Activated CD4-positive, alpha-beta T cell treated with anti-CD3 and anti-CD28 coated beads, Interleukin-2, Interleukin-4, amounts not matched to agents 100 ng/mL and 50 ng/mL, durations not matched to agents 16 hours and 8 hours (primary cell): Measurements from ENCODE around the gene NR6A1.
"Not testable (repeated sequence)": the region's sequence is repeated elsewhere in the genome, so short reads cannot be mapped to it uniquely, and the experiment has no call there.

Source experiments
- DNase-seq: peaks from one replicate; pipeline ENCODE4 v3.0.0-alpha.2; 2020; ENCODE audit warnings: low spot score

The NR6A1 gene

DNA sequence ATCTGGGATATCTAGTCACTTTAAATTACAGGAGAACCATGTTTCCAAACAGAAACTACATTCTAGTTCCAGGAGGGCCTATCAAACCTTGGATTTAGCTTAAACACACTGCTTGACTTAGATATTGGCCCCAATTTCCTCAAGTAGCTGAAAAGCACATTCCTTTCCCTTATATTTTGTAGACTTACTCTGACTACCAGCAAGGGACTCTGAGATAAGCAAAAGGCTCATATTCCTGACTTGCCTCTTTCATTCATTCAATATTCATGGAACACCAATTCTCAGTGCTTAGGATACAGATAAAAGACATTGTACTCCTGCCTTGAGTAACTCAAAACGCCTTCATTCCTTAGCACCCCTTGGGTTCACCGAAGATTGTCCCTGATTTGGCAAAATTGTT lies 11.8 kb downstream of the NR6A1 start:
- no peak for DNase-seq

DNA sequence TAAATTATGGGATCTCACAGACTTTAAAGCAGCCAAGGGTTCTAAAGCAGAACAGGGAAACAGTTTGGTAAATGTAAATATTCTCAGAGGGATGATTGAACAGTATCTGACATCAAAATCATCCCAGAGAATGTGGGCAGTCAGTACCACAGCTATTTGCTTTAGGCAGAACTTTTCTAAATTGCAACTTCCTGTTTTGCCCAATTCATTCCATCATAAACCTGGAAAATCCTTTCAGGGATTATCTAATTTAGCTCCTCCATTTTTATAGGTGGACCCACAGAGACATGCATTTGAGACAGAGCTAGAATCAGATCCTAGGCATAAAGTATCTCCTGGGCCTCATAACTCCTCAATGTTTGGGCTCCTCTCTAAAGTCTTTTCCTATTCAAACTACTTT lies 12.4 kb downstream of the NR6A1 start:
- no peak for DNase-seq

DNA sequence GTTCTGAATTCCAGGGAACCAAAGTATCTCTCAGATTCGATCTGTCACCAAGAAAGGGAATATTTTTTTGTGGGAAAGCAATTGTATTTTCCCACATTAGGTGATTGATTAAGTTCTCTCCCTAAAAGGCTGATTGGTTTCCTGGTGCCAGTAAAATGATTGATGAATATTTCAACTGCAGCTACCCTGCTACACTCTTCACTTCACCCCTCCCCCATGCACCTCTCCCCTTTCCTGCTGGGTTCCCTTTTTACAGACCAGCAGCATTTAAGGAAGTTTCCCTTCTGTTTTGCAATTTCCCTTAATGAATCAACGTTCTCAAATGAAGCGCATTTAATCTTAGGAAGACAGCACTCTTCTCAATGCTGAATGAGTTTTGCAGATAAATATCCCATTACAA lies 13.1 kb downstream of the NR6A1 start:
- no peak for DNase-seq

DNA sequence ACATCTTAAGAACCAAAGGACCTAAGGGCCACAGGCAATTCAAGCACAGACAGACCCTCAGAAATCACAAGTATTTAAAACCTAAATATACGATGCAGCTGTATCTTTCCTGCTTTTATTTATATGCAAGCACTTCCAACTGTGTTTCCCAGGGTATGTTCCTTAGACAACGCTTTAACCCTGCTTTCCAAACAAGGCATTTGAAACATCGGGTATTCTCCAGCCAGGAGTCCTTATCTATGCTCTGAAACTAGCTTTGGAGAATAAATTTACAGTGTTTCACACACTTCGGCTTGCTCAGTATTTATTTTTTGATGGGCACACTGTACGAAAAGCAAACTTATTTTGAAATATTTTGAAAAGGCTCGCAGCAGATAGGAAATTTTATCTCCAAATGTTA lies 13.5 kb downstream of the NR6A1 start:
- no peak for DNase-seq

DNA sequence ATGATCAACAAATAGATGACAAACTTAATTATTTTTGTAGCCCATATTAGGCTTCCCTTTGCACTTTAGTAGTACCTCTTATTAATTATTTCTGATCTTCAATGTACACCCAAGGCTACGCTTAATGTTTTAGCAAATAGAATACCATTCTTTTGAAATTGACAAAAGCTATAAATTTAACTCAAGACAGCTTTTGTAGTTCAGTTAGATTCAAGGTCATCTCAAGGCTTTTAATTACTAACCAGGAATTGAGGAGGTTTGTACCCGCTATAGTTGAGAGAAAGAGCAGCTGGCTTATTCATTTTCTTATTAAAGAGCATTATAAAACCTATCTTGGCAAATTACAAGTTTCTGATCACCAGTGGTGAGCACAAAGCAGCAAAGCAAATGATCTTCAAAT lies 15.1 kb downstream of the NR6A1 start:
- no peak for DNase-seq

DNA sequence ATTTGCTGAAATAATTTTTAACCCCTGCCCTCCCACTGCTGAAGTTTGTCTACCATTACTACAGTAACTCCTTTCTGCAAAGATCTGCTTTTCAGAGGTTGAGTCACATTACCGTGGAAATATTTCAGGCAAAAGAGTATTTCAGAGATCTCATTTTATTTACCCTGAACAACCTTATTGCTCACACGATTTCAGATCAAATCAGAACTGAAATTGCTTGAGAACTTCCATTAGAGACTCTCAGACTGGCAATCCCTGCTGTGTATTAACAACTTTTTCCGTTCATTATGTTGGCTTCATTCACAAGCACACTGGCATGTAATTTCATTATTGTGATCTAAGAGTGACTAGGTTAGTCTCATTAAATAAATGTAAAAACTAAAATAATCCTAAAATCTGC lies 16.1 kb downstream of the NR6A1 start:
- no peak for DNase-seq

DNA sequence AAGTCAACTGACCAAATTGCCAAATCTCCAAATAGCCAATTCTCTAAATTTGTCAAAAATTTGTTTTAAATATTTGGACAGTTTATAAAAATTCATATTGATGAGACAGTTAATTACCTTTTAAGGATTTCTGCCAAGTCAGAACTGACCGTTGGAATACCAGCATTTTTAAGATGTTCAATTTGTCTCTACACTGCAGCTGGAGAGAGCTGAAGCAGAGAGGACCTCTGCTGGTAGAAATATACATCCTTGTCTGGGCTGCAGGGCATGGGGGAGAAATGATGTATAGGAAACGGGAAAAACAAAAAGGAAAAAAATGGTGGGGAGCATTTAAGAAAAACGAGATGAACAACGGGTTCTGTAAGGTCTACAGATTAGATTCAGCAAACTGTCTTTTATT lies 16.8 kb downstream of the NR6A1 start:
- no peak for DNase-seq

DNA sequence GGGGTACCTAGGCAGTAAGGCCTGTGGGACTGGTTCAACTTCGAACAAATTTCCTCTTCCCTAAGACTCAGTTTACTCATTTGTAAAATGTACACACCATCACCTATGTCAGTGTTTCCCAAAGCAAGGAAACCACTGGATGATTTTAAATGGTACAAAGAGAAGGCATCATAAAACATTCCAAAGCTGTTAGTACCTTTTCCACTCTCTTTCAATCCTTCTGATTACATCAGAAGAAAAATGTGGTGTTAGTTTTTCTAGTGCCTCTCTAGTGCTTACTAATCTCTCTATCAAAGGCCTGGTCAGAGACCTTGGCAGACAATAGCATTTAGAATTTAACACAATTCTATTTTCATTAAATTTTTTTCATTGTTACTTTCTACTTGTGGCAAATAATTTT lies 18.1 kb downstream of the NR6A1 start:
- no peak for DNase-seq

DNA sequence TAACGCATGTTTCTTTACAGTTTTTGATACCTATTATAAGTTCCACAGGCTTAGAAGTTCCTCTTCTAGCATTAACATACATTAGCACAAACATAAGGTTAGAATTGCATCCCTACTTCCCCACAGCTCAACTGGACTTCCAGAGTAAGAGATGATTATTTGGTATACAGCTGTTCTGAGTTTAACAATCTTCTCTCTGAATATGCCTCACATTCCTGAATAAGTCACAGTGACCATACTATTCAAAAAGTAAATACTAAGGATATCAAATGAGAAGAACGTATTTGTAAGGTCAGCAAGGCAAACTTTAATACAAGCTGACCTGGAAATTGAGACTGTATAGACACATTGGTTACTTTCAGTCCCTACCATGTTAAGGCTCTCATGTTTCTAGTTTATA lies 21.3 kb downstream of the NR6A1 start:
- no peak for DNase-seq

DNA sequence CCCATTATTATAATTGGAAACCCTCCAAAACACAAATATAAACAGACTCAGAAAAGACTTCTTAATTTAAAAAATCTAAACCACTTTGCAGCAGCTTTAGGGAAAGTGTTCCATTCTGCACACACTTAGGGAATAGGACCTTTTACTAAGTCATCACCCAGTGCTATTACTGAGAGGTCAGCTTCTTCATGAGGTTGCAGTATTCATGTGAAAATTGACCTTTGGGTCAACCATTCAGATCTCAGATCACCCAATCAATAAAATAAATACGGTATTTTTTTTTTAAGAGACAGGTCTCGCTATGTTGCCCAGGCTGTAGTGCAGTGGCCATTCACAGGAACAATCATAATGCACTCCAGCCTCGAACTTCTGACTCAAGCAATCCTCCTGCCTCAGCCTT lies 21.8 kb downstream of the NR6A1 start:
- DNase-seq = no peak

DNA sequence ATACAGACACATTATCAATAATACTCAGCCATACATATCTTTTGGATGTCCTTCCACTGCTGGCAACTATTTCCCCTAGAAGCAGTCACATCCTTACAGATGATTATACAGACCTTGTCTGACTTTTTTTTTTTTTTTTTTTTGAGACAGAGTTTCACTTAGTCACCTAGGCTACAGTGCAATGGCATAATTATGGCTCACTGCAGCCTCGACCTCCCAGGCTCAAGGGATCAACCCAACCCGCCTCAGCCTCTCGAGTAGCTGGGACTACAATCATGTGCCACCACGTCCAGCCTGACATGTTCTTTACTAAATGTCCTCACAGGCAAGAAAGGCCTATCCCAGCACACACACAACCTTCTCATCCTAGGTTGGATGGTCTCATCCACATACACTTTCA lies 24.0 kb downstream of the NR6A1 start:
- no peak for DNase-seq

DNA sequence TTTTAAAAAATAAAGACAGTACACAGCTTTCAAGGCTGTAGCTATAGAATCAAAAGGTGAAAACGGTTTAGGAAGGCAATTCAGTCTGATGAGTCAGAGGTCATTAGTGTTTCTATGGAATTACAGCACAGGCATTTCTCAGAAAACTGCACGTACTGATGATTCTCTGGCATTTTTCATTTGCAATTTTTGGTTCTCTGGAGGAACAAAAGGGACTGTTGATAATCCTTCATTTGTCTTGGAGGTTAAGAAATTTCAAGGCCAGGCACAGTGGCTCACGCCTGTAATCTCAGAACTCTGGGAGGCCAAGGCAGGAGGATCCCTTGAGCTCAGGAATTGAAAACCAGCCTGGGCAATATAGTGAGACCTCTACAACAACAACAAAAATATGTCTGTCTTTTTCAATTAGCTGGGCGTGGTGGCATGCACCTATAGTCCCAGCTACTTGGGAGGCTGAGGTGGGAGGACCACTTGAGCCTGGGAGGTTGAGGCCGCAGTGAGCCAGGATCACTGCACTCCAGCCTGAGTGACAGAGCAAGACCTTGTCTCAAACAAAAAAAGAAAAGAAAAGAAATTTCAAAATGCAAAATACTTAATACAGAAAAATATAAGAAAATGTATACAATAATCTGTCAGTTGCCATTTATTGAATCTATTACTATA lies 27.3 kb downstream of the NR6A1 start:
- DNase-seq = no peak

DNA sequence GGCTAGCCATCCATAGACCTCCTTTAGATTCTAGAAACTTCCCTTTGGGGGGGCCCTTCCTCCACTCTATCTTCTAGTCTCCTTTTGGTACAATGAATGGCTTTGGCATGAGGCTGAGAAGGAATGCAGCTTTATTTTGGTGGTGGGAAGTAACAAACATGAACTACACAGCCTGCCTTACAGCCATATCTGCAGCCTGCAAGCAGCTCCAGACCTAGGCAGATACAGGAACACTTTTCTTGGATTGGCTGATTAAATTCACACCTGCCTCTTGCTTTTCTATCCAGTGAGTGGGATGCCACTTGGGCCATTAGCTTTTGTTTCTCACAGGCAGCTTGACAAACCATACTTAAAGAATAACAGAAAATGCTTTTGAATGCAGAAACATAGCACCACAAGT lies 28.2 kb downstream of the NR6A1 start:
- no peak for DNase-seq

DNA sequence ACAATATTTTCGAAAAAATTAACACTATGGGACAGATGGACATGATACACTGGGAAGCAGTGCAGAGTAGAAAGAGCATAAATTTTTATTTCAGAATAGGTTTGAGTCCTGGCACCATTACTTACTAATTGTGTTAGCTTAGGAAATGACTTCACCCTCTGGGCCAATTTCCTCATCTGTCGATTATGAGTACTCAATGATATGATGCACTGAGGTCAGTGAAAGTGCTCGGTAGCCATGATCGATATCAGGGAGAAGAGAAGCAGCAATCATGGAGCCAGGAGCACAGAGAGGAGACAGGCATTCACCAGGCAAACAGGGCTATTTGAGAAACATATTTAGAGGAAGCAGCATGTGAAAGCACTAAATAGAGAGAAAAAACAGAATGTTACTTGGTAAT lies 29.4 kb downstream of the NR6A1 start:
- no peak for DNase-seq

DNA sequence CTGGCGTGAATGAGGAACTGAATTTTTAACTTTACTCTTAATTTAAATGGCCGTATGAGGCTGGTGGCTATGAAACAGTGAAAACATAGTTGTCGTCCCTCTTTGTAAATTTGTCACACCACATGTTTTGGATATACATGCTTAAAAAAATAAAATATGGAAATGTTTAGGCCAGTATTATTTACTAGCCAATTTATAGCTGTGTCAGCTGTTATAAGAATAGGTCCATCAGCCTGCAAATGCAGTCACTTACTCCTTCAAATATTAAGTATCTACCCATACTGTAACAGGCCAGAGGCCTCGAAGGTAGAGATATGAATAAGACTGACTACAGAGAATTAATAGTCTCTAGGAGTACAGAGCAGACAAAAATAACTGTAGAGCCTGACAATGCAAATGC lies 30.0 kb downstream of the NR6A1 start:
- DNase-seq = no peak

DNA sequence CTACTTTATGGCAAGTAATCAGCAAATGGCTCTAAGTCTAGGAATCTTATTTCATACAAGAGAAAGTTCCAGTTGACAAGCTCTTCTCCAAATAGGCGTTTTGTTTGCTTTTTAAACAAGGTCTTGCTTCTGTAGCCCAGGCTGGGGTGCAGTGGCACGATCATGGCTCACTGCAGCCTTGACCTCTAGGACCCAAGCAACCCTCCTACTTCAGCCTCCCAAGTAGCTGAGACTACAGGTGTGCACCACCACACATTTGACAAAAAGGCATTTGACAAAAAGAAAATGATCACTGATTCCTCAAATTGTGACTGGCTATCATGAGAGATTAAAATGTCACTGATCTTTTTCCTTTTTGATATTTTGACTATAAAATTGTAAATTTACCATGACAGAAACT lies 31.8 kb downstream of the NR6A1 start:
- DNase-seq = no peak

DNA sequence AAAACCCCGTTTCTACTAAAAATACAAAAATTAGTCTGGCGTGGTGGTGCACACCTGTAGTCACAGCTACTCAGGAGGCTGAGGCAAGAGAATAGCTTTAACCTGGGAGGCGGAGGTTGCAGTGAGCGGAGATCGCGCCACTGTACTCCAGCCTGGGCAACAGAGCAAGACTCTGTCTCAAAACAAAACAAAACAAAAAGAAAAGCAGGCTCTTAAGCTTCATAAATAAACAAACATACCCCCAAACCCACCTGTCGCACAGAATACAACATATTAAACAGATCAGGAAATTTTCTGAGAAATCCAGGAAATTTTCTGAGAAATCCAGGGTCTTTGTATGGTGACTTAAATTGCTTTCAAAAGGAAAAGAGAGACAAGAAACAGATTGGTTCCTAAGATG lies 33.0 kb downstream of the NR6A1 start:
- not testable (repeated sequence) for DNase-seq

DNA sequence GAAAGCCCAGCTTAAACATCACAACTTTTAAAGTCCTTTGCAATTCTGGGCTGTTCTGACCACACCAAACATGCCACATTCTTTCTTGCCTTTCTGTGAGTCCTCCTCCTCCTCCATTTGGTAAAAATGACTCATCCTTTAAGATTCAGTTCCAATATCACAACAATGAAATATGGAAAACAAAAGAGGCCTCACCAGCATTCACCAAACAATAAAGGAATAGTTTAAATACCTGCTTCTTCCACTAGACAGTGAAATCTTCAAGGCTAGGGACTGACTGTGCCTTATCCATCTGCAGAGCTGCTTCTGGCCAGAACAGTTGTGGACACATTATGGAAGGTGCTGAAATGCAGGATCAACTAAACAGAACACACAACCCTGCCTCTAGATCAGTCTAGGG lies 36.0 kb downstream of the NR6A1 start:
- DNase-seq = peak; percentile 44

DNA sequence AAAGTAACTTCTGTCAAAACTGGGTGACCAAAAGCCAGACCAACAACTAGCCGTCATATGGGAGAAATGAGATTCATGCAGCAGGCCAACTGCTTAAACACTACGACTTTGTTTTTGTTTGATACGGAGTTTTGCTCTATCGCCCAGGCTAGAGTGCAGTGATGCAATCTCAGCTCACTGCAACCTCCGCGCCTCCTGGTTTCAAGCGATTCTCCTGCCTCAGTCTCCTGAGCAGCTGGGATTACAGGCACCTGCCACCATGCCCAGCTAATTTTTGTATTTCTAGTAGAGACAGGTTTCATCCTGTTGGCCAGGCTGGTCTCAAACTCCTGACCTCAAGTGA lies 36.4 kb downstream of the NR6A1 start:
- DNase-seq = not testable (repeated sequence)

DNA sequence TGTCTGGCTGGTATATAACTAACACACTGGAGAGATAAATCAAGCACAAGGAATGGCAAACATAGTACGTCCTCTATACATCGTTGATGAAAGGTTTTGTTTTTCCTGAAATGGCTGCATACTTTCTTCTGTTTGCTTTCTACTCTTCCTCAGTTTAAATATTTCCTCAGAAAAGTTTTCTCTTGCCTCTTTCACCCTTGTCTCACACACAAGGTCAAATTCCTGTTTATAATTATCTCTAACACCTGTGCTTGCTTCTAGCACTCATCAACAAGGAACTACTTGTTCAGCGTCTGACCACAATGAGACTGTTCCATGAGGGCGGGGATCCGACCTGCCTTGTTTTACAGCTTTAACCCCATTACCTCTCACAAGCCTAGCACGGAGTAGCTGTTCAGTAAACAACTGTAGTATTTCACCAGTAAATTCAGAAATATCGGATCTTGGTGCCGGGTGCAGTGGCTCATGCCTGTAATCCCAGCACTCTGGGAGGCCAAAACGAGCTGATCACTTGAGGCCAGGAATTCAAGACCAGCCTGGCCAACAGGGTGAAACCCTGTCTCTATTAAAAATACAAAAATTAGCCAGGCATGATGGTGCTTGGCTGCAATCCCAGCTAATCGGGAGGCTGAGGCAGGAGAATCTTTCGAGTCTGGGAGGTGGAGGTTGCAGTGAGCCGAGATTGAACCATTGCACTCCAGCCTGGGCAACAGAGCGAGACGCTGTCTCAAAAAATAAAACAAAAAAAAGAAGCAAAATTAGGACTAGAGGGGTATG lies 37.0 kb downstream of the NR6A1 start:
- no peak for DNase-seq

DNA sequence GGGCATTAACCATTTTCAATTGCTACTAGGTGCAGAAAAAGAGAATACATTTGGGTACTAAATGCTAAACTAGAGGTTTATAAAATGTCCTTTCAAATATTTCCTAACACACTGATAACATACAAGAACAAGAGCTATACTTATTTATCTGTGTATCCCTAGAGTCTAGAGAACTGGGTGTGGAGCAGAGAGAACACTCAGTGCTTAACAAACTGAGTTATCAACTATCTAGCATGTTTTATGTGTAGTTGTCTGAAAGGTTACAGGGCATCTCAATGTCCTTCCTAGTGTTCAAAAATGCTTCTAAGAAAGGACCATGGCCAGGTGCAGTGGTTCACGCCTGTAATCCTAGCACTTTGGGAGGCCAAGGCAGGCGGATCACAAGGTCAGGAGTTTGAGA lies 40.3 kb downstream of the NR6A1 start:
- DNase-seq = no peak

DNA sequence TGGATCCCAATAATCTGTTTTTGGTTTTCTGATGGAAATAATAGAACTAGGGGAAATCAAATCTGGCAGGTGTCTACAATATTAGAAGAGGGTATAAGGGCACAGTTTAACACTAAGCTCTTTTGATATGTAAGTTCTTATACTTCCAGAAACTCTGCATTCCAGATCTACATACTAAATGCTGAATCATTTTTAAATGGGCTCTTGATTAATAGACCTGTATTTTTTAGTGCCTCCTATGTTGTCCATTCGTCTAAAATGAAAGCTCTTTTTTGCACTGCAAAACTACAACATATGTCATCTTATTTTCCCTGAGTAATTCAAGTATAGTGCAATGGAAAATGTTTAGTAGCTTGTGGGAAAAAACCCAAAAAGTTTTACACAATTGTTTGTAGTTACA lies 44.2 kb downstream of the NR6A1 start:
- no peak for DNase-seq

DNA sequence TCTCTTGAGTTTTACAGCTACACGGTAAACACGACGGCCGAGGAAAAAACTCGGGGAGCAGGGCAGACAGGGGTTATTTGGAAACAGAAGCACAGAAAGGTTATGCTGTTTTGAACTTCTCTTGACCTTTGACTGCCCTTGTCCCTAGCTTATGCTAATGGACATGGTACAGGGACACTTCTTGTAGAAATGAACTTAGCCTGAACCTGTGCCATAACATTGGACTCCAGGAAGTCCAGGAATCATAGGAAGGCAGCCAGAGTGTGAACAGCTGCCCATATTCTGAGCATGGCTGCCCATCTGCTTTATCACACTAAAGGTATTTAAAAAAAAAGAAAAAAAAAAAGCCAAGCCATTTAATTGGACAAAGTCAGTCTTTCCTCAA lies 46.1 kb downstream of the NR6A1 start:
- DNase-seq = no peak

DNA sequence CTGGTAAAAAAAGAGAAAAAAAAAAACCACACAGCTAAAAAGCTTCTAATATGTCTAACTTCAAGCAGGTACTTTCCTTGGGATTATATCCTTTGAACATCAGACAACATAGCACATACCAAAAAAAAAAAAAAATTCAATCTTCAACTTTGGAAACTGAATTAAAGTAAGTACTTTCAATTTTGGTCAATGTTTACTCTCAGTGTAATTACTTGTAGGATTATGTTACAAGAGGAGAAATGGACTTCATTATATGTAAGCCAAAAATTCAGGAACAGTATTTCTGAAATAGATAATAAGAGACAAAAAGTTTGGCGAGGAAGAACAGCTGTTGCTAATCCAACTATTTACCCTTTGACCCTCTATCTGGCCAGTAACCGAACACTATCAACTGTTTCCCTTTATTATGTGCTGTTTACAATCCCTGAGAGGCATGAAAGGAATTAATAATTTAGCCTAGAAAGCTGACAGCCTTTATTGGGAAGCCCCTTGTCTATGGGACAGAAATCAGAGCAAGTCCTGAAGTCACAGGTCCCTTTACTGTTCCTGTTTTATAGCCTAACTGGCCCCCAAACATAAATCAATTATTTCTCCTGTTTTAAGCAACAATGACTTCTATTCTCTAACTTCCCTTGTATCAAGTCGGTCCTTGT lies 46.6 kb downstream of the NR6A1 start:
- no peak for DNase-seq
